ENCODE data around the gene DNAJB13.

- no peak for TF ChIP-seq CTCF (IDR thresholded peaks at IDR 0.05)
- TF ChIP-seq EP300 (IDR thresholded peaks at IDR 0.05), result no peak
- no peak for TF ChIP-seq POLR2A (IDR thresholded peaks at IDR 0.05)
- TF ChIP-seq POLR2AphosphoS5 (IDR thresholded peaks at IDR 0.05), result no peak
These were observed 61.4 kb downstream of the DNAJB13 start for GRCh38 chr11:74012074-74012809.

All from gastroesophageal sphincter (tissue), 3 donors.